Left renal pelvis (tissue), 4 donors: ENCODE data around the gene GORAB. TPM values are rescaled to one million over a fixed set of nuclear protein-coding genes. Genes with fewer than 3 reads are reported as not detected.
A peak's percentile ranks its signal among the peaks of the same experiment; 100 is the strongest.

Source experiments
- DNase-seq, 4 donors: peaks; one replicate each; pipeline ENCODE4 v3.0.0-alpha.2; 2013; ENCODE audit warnings: low read depth in 4 of 4, low spot score in 3 of 4
- polyA plus RNA-seq, 4 donors: library from polyadenylated mRNA; unstranded; fragments of 120-200 nt; gene quantifications; one replicate each; pipeline ENCODE4 v1.2.1, GENCODE V29; 2013; ENCODE audit not compliant: insufficient read length in 4 of 4

GORAB gene
- polyA plus RNA-seq, 4 donors: 18.5 to 24.5 (median 19.9) TPM

DNA sequence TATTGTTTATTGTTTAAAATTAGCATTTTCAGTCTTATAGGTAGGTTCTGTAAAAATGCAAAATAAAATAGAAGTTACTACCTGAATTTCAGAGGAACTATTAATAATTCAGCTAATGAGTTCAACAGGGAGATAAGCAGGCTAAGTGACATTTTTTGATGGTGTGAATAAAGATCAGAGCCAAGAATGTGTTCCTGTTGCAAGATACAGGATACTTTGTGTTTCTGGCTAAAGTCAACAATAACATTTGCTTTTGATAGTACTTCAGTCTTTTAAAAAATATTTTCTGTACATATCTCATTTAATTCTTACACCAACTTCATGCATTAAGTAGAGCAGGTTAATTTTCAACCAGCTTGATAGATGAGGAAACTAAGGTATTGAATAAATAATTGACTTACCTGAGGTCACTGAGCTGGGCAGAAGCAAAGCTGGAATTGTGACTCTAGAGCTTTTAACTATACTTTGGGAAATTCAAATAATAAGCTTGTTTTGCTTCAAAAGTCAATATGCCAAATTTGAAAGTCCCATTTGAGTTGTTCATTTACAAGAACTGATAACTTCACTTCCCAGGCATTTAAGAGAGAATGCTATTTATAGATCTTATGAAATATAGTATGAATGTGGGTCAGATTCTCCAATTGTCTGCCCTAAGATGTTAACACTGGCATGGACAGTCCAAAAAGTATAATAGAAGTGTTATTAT, 6.0 kb downstream of the GORAB start:
- no peak for DNase-seq

GRCh38 chr1:170538687-170539086, 6.7 kb downstream of the GORAB start:
- DNase-seq: no peak

GRCh38 chr1:170539154-170539553, 7.2 kb downstream of the GORAB start:
- DNase-seq: no peak

DNA sequence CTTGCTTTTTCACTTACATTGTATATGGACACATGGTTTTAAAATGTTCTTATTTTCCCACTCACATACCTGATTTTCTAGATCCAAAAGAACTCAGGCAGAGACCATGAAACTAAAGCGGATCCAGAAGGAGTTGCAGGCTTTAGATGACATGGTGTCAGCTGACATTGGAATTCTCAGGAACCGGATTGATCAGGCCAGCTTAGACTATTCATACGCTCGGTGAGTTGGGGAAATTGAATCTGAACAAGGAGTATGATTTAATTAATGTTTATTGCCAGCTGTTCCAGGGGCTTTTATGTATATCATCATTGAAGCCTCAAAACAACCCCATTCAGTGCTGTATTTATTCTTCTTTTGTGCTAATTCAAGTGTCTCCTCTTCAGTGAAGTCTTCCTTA, 12.7 kb downstream of the GORAB start:
- no peak for DNase-seq

DNA sequence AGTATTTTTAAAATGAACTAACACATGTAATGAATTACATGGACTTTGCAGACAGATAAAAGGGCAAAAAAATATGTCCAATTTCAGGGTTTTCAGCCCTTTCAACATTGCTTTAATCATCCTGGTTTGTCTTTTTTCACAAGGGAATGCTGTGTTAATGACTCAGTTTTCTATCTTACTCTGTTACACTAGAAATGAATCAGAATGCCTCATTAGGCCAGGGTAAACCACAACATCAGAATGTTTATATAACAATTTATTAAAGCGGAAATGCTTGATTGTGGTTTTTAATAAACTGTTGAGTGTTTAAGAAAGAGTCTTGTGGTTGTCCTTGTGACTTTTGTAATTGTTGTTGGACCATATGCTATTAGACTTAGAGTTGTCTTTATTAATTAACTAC, 13.5 kb downstream of the GORAB start:
- DNase-seq: no peak

GRCh38 chr1:170547255-170547654, 15.3 kb downstream of the GORAB start:
- DNase-seq: no peak

- DNase-seq: no peak
Observed at GRCh38 chr1:170548497-170548896, 16.5 kb downstream of the GORAB start.

GRCh38 chr1:170555370-170555769, 23.4 kb downstream of the GORAB start:
- DNase-seq: no peak

- no peak for DNase-seq
Observed at GRCh38 chr1:170556917-170557316, 25.0 kb downstream of the GORAB start.

DNA sequence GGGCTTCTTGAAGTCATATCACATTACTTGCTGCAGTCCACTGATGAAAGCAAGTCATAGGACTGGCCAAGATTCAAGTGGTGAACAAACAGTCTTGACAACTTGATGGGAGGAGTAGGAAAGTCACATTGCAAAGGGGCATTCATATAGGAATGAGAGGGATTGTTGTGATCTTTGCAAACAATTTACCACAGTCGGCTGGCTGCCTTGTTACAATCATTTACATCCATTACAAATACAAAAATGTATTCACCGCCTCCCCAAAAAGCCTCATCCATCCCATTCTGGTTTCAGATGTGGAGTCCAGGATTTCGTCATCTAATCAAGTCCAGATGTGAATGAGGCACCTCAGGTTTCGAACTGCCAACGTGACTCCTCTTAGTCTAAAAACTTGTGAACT, 26.8 kb downstream of the GORAB start:
- DNase-seq: no peak

- DNase-seq: no peak
Observed at GRCh38 chr1:170559166-170559565, 27.2 kb downstream of the GORAB start.

- no peak for DNase-seq
Observed at GRCh38 chr1:170560681-170561285, 28.8 kb downstream of the GORAB start.

DNA sequence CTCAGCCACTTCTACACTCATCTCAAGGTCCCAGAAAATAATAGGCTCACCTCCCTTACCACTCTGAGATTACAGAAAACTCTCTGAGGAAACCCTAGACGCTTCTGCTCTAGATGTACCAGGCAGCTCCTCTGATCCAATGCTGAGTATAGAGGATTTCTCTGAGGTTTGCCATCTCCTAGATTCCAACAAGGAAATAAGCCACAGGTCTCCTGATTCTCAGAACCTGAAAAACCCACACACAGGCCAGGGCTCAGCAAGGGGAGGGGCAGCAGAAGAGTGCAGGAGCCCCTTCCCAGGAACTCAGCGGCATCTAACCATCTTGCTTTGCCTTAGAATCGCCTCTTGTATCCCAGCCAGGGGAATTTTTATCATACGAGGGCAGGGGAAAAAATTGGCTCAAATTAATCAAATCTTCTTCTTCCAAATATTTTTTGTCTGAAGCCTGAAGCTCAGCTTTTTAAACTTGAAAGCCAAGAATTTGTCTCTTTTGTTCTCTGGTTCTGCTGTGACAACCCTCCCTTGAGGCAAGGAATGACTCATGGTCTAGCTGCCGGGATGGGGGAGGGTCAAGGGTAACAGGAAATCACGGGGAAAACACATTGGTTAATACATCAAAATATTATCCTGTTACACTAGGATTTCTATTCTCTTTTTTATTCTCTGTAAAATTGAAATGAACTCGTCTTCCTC, 30.8 kb downstream of the GORAB start:
- peak in 3 of 4 donors; percentile 7 to 14 (median 7) for DNase-seq

DNA sequence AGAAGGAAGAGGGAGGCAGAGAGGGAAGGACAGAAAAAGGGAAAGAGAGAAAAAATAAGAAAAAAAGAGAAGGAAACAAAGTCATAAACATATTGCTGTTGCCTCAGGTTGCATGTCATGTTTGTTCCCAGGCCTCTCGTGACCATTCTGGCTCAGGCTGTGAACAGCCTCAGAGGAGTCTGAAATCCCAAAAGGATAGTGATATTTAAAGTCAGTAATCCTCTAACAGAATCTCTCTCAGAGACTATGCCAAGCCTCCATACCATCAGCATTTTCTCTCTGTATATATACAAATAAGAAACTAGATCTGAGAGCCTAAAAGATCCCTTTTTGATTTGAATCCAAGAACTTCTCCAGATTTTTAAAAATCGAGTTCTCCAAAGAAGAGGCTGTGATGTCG, 35.2 kb downstream of the GORAB start:
- DNase-seq: no peak

DNA sequence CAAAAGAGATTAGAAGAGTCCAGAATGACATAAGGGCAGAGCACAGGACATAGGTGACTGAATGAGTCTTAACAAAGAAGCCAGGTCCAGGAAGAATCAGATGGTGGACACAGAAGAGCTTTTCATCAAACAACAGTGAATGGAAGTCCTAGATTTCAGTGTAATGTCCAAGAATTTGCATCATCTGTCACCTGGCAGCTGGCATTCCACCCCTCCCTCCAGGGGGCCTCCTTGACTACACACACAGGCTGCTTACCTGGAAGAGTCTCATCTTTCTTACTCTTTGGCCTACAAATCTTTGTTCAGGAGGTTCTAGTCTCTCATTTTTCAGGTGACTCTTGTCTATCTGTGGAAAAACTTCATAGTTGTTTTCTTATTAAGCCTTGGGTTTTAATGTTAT, 36.2 kb downstream of the GORAB start:
- no peak for DNase-seq

DNA sequence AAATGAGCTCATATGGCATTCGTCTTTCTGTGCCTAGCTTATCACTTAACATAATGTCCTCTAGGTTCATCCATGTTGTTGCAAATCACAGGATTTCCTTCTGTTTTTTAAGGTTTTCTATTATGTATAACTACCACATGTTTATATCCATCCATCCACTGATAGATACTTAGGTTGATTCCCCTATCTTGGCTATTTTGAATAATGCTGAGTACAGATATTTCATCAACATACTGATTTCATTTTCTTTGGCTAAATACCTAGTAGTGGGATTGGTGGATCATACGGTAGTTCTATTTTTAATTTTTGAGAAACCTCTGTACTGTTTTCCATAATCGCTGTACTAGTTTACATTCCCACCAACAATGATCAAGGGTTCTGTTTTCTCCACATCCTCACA, 45.0 kb downstream of the GORAB start:
- DNase-seq: no peak

DNA sequence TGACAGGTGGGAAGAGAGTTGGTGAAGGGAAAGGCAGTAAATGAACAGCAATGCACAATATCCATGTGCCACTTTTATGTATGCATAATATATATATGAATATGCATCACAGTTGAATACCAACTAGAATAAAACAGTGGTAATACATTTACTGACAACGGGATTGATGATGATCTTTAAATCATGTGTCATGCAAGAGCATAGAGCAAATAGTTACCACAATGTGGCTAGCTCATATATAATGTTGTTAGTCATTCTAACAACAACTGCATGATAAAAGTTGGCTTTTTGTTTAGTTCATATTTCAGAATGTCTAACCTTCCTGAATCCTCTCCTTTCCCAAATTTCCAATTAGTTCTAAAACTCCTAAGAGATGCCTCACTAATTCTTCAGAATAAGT, 46.4 kb downstream of the GORAB start:
- DNase-seq: no peak

GRCh38 chr1:170580636-170581440, 48.9 kb downstream of the GORAB start:
- DNase-seq: no peak

- DNase-seq: no peak
Observed at GRCh38 chr1:170583186-170583585, 51.2 kb downstream of the GORAB start.

DNA sequence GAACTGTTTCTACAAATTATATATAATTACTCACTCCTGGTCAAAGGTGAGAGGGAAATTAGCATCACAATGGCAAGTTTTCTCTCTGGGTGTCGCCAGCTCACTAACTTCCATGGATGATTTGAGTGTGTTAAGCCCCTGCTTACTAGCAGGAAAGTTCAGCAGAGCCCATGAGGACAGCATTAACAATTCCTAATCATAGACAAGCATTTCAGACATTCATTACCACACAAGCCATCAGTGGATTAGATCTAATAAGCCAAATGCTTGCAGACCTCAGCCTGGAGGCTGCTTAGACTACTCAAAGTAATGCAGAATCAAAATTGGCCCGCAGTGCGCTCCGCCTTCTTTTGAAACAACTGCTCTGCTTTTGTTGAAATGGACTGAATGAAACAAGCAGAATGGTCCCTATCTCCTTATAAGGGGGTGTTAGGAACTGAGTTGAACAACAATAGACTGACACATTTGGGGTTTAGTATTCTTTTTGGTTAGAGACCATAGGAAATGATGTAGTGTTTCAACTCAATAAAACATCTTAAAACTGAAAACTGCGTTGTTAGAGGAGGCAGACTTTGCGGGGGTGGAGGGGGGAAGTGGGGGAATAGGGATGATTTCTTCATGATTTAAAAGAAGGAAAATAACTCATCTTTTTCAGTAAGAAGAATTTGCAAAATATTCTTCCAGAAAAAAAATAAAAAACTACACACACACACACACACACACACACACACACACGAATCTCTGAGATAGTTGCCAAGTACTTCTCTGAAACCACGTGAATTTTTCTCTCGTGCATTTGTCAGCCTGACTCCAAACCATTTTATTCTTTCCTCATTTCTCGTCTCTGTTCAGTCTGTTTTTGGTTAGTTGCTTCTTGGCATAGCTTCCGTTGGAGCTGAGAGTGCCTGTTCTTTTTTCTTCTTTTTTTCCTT, 54.6 kb downstream of the GORAB start:
- no peak for DNase-seq
